Colonic mucosa (tissue), 4 donors: ENCODE data around the gene SCN7A. TPM values are rescaled to one million over a fixed set of nuclear protein-coding genes. Genes with fewer than 3 reads are reported as not detected.

Experiments
- DNase-seq: peaks from one replicate; pipeline ENCODE4 v3.0.0-alpha.2; 2020
- H3K27ac ChIP-seq: fragments of 200-600 bp; one replicate; pipeline ENCODE4 v1.8.0; 2021
- H3K27me3 ChIP-seq: fragments of 200-600 bp; one replicate; pipeline ENCODE4 v1.8.0; 2021
- H3K36me3 ChIP-seq: fragments of 200-600 bp; one replicate; pipeline ENCODE4 v1.8.0; 2021
- H3K4me1 ChIP-seq: fragments of 200-600 bp; one replicate; pipeline ENCODE4 v1.8.0; 2021; ENCODE audit warnings: mild to moderate bottlenecking
- H3K4me3 ChIP-seq: fragments of 200-600 bp; one replicate; pipeline ENCODE4 v1.8.0; 2021
- H3K9ac ChIP-seq, 2 donors: one replicate each; pipeline ENCODE4 v1.7.0; 2013; ENCODE audit warnings: control low read depth in 2 of 2, low read depth in 2 of 2, low read length in 2 of 2
- H3K9me3 ChIP-seq: fragments of 200-600 bp; one replicate; pipeline ENCODE4 v1.8.0; 2021
- CTCF ChIP-seq: fragments of 200-600 bp; IDR thresholded peaks from one replicate; pipeline ENCODE4 v1.8.0; 2022; ENCODE audit warnings: antibody characterized with exemption, mild to moderate bottlenecking
- intact Hi-C: fragments of 100-400 bp; cut with DNase I; formaldehyde crosslinking; loops from one replicate; pipeline ENCODE4 v1.14.1; 2022
- total RNA-seq, 2 donors: library from RNA; stranded (reverse); fragmentation: NEBNext Ultra II Directional in 1 of 2; extraction: Animal tissue kit (Norgen Biotek cat#: 25700) in 1 of 2; gene quantifications; one replicate each; pipeline ENCODE4 v1.2.1, GENCODE V29; 2021
- donor health status: healthy.
- donor health status: DM: no; HTN: no; CAD: no.
- donor health status: DM: no; HTN: no; CAD: no.

SCN7A gene
- total RNA-seq, 2 donors from 2014 or later, result 1.2 to 6.7 TPM

- intact Hi-C loops, result no loop called here
- Histone ChIP-seq H3K36me3 (no peaks in the 10 kb centered on the region), H3K4me1 (no peaks in the 10 kb centered on the region), H3K9me3 (no peaks in the 10 kb centered on the region), H3K27me3 (no peaks in the 10 kb centered on the region), H3K9ac (no peak overlapping the region), H3K4me3 (no peak overlapping the region), H3K27ac (no peak overlapping the region)
- DNase-seq, result no peak
- no peak for TF ChIP-seq CTCF
Observed at GRCh38 chr2:166373951-166374350, 120.1 kb downstream of the SCN7A start.

GRCh38 chr2:166373539-166373938, 120.5 kb downstream of the SCN7A start:
- no peak for DNase-seq
- no peak overlapping the region for H3K27ac ChIP-seq
- no peaks in the 10 kb centered on the region for H3K36me3 ChIP-seq
- no peaks in the 10 kb centered on the region for H3K4me1 ChIP-seq
- intact Hi-C loops, result no loop called here
- H3K27me3 ChIP-seq, result no peaks in the 10 kb centered on the region
- H3K9me3 ChIP-seq, result no peaks in the 10 kb centered on the region
- no peak overlapping the region for H3K9ac ChIP-seq
- no peak for TF ChIP-seq CTCF
- no peak overlapping the region for H3K4me3 ChIP-seq

GRCh38 chr2:166373105-166373504, 120.9 kb downstream of the SCN7A start:
- H3K9ac ChIP-seq, result no peak overlapping the region
- no peak for TF ChIP-seq CTCF
- H3K36me3 ChIP-seq, result no peaks in the 10 kb centered on the region
- intact Hi-C loops, result no loop called here
- no peaks in the 10 kb centered on the region for H3K4me1 ChIP-seq
- H3K9me3 ChIP-seq, result no peaks in the 10 kb centered on the region
- H3K27ac ChIP-seq, result no peak overlapping the region
- H3K4me3 ChIP-seq, result no peak overlapping the region
- no peaks in the 10 kb centered on the region for H3K27me3 ChIP-seq
- no peak for DNase-seq

GRCh38 chr2:166372046-166372445, 122.0 kb downstream of the SCN7A start:
- DNase-seq, result no peak
- no peak overlapping the region for H3K4me3 ChIP-seq
- no peaks in the 10 kb centered on the region for H3K27me3 ChIP-seq
- H3K9ac ChIP-seq, result no peak overlapping the region
- no peaks in the 10 kb centered on the region for H3K4me1 ChIP-seq
- H3K9me3 ChIP-seq, result no peaks in the 10 kb centered on the region
- H3K27ac ChIP-seq, result no peak overlapping the region
- no peaks in the 10 kb centered on the region for H3K36me3 ChIP-seq
- no peak for TF ChIP-seq CTCF
- intact Hi-C loops, result no loop called here

GRCh38 chr2:166365803-166366420, 128.1 kb downstream of the SCN7A start:
- no peak overlapping the region for H3K9ac ChIP-seq
- H3K27ac ChIP-seq, result no peak overlapping the region
- no peak for TF ChIP-seq CTCF
- no peaks in the 10 kb centered on the region for H3K36me3 ChIP-seq
- DNase-seq, result no peak
- H3K9me3 ChIP-seq, result no peaks in the 10 kb centered on the region
- intact Hi-C loops, result no loop called here
- no peaks in the 10 kb centered on the region for H3K4me1 ChIP-seq
- H3K27me3 ChIP-seq, result no peaks in the 10 kb centered on the region
- H3K4me3 ChIP-seq, result no peak overlapping the region
